AG09309 (cell line): ENCODE results near the gene HSPB9.

Experiments used
- DNase-seq: peaks from one replicate; pipeline ENCODE4 v3.0.0-alpha.2; 2010; ENCODE audit warnings: low read depth
- H3K4me3 ChIP-seq: 2 replicates; pipeline ENCODE4 v1.5.1; 2011; ENCODE audit warnings: mild to moderate bottlenecking, low read depth, low read length, moderate library complexity; ENCODE audit not compliant: control insufficient read depth
- TF ChIP-seq, protein P1 (sequence below): IDR thresholded peaks from 2 replicates; pipeline ENCODE4 v1.5.1; 2011; ENCODE audit warnings: mild to moderate bottlenecking, low read depth, low read length, inconsistent platforms; ENCODE audit not compliant: insufficient read depth, control insufficient read depth; ENCODE audit errors: missing control alignments

Gene HSPB9

DNA sequence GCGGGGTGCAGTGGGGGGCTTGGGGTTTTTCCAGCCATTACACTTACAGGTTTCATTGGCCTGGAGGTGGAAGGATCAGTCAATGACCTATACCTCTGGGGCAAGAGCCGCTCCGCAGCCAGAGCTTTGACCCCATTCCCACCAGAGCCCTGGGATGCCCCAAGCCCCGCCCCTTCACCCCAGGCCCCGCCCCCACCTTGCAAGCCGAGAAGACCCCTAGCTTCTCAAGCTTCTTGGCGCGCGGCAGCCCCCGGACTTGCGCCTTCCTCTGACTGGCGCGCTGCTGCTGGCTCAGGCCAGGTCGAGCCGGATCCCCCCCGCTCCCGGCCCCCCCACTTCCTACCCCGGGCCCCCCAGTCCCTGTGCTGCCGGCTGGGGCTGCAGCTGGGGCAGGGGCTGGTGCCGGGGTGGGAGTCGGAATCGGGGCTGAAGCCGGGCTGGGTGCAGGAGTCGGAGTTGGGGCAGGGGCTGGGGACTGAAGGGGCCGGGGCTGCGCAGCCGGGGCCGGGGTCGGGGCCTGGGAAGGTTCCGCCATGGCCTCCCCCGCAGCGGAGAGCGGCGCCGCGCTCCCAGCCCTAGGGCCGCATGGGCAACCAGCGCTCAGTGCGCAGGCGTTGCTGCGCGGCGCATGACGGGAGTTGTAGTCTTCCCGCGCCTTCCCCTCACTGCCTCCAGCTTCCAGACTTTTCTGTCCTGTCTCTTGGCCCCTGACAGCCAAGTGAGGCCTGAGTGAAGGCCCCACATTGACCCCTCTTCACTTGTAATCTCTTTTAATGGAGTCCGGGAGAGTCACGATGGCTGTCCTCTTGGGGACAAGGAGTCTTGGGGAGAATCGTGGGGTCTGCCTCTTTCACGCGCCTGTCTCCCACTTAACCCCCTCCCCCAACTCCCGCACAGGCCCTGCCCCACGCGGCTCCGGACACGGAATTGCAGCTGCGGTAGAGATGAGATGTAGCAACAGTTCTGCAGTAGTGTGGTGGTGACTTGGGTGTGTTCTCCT, 1.5 kb upstream of the HSPB9 start, which contains the start of gene KAT2A:
Gene KAT2A (minus strand): TSS at position 598 of the 1,000 bp plus-strand sequence. CDS start 63 bp downstream, at position 535.
- no peak for DNase-seq
- H3K4me3 ChIP-seq = peak within 1 kb of the TSS; percentile 68
- TF ChIP-seq, protein P1, sequence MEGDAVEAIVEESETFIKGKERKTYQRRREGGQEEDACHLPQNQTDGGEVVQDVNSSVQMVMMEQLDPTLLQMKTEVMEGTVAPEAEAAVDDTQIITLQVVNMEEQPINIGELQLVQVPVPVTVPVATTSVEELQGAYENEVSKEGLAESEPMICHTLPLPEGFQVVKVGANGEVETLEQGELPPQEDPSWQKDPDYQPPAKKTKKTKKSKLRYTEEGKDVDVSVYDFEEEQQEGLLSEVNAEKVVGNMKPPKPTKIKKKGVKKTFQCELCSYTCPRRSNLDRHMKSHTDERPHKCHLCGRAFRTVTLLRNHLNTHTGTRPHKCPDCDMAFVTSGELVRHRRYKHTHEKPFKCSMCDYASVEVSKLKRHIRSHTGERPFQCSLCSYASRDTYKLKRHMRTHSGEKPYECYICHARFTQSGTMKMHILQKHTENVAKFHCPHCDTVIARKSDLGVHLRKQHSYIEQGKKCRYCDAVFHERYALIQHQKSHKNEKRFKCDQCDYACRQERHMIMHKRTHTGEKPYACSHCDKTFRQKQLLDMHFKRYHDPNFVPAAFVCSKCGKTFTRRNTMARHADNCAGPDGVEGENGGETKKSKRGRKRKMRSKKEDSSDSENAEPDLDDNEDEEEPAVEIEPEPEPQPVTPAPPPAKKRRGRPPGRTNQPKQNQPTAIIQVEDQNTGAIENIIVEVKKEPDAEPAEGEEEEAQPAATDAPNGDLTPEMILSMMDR = no peak

DNA sequence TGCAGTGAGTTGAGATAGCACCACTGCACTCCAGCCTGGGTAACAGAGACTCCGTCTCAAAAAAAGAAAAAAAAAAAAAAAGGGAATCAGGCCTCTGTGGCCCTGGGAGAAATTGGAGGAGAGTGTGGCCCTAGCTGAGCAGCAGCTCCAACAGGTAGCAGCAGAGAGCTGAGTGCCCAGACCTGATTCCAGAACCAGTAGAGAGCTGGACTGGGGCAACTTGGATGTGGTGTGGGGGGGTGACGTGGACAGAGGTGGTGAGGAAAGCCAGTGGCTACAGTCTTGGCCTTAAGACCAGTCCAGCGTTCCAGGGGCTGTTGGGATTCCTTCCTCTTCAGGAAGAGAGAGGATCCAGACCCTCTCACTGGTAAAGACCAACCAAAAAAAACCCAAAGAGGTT, 1.7 kb downstream of the HSPB9 start:
- no peak for DNase-seq
- TF ChIP-seq, protein P1 = no peak

DNA sequence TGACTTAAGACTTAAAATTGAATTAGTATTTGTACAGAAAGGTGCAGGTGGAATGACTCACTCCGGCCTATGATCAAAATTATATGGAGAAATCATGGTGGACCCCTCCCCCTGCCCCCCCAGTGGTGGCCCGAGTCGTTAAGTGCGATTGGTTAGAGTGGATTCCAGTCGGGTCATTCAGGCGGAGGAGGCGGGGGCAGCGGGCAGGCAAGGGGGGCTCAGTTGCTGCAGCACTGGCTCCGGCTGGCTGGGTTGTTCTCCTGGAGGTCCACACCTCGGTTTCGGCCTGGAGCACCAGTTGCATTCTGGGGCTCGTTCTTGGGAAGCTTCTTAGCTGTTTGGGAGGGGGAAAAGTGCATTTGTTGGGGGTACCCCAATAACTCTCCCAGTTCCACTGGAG, 3.0 kb downstream of the HSPB9 start:
- TF ChIP-seq, protein P1 = no peak
- DNase-seq = no peak
- no peak overlapping the region for H3K4me3 ChIP-seq

More for the DNA sequence above, 1.7 kb downstream of the HSPB9 start:
- no peak overlapping the region for H3K4me3 ChIP-seq

DNA sequence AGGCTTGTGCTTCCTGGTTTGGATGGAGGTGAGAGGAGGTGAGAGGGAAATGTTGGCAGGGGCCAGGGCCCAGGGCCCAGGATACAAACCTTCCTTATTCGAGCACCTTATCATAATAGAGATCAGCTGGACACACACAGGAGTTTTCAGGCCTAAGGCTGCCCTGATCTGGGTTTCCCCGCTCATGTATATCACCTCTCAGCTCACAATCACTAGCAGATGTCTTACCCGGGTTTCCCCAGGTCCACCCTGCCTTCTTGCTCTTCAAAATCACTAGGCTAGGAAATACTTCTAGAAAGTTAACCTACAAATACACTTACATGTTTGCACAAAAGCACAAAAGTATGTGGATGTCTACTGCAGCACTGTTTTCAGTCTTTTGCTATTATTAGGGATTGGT, 4.2 kb downstream of the HSPB9 start:
- DNase-seq = no peak
- TF ChIP-seq, protein P1 = no peak
- H3K4me3 ChIP-seq = no peak overlapping the region

DNA sequence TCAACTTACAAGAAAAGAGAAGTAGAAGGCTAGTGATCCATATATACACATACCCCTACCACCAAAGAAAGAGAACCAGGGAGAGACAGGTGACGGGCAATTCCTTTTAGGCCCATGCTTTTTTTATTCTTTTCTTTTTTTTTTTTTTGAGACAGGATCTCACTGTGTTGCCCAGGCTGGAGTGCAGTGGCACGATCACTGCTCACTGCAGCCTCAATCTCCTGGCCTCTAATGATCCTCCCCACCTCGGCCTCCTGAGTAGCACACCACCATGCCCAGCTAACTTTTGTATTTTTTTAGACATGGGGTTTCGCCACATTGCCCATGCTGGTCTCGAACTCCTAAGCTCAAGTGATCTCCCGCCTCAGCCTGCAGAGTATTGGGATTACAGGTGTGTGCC, 4.8 kb downstream of the HSPB9 start:
- no peak overlapping the region for H3K4me3 ChIP-seq
- no peak for DNase-seq
- TF ChIP-seq, protein P1 = no peak

DNA sequence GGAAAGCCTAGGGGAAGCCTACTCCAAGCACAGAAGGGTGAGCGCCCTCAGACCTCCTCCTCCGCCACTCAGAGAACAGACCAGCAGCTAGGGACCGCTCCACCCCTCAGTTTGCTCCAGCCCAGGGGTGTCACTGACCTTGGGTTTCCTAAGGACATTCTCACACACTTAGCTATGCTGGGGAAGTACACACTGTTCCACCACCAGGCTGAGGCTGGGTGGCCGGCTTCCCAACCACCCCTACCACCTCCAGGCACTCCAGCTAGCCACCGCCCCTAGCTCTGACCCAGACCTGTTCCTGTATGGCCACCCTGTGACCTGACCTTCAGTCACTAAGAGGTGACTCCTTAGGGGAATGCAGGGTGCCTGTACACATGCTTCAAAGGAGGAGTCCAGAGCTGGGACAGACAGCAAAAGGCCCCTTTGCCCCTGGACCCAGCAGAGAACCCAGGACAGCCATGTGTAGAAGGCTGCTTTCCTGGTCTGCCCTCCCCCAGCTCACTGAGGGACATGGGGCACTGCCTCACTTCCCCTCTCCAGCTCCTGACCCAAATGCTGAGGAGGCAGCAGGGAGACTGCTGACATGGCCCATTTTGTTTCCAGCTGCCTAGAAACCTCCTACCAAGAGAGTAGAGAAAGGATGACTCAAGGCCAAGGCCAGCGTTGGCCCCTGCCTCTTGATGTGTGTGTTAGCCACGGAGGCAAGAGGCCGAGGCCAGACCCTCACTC, 6.7 kb downstream of the HSPB9 start:
- H3K4me3 ChIP-seq = no peak overlapping the region
- TF ChIP-seq, protein P1 = no peak
- DNase-seq = no peak
